Retinal pigment epithelial cell (primary cell): Measurements from ENCODE around the gene ZNF816.
A peak's percentile ranks its signal among the peaks of the same experiment; 100 is the strongest.
"Not testable (repeated sequence)": the region's sequence is repeated elsewhere in the genome, so short reads cannot be mapped to it uniquely, and the experiment has no call there.

Experiments
- DNase-seq: peaks from one replicate; pipeline ENCODE4 v3.0.0-alpha.2; 2010; ENCODE audit warnings: low read depth
- H3K4me3 ChIP-seq: 2 replicates; pipeline ENCODE4 v1.5.1; 2011; ENCODE audit warnings: mild to moderate bottlenecking, low read length, control low read depth, moderate library complexity
- CTCF ChIP-seq: conservative IDR thresholded peaks from 2 replicates; pipeline ENCODE4 v1.5.1; 2011; ENCODE audit warnings: low read depth, low read length, control low read depth, inconsistent platforms

The ZNF816 gene

GRCh38 chr19:52942386-52943133 is 20.1 kb downstream of the ZNF816 start:
- DNase-seq = no peak
- no peak for TF ChIP-seq CTCF
- H3K4me3 ChIP-seq = peak overlapping the region; percentile 88

- no peak for TF ChIP-seq CTCF
- H3K4me3 ChIP-seq = peak overlapping the region; percentile 88
- no peak for DNase-seq
Observed at GRCh38 chr19:52941941-52942385, 20.7 kb downstream of the ZNF816 start.

GRCh38 chr19:52941523-52941922 is 21.2 kb downstream of the ZNF816 start:
- not testable (repeated sequence) for DNase-seq
- peak overlapping the region; percentile 88 for H3K4me3 ChIP-seq

GRCh38 chr19:52940905-52941304 is 21.8 kb downstream of the ZNF816 start:
- H3K4me3 ChIP-seq, DNase-seq: not testable (repeated sequence)

- no peak for TF ChIP-seq CTCF
- no peak overlapping the region for H3K4me3 ChIP-seq
- no peak for DNase-seq
Observed at GRCh38 chr19:52938761-52939160, 23.9 kb downstream of the ZNF816 start.

GRCh38 chr19:52936954-52937325 is 25.7 kb downstream of the ZNF816 start:
- no peak for DNase-seq
- H3K4me3 ChIP-seq = no peak overlapping the region
- TF ChIP-seq CTCF = no peak

GRCh38 chr19:52936151-52936953 is 26.3 kb downstream of the ZNF816 start:
- no peak for TF ChIP-seq CTCF
- H3K4me3 ChIP-seq = no peak overlapping the region
- no peak for DNase-seq

- H3K4me3 ChIP-seq = no peak overlapping the region
- DNase-seq = no peak
- no peak for TF ChIP-seq CTCF
Observed at GRCh38 chr19:52935434-52935833, 27.2 kb downstream of the ZNF816 start.

GRCh38 chr19:52924641-52925040 is 38.0 kb downstream of the ZNF816 start:
- not testable (repeated sequence) for H3K4me3 ChIP-seq, DNase-seq
